Stimulated activated CD4-positive, alpha-beta T cell treated with anti-CD3 and anti-CD28 coated beads, Interleukin-12 subunit alpha, Interleukin-12 subunit beta, amount 100 ng/mL, for 48 hours (primary cell): ENCODE results near the gene RNF157.

Source experiments
- DNase-seq, 3 donors: peaks; one replicate each; pipeline ENCODE4 v3.0.0-alpha.2; 2020; ENCODE audit warnings: low read depth in 2 of 3, low spot score in 1 of 3

Gene RNF157

DNA sequence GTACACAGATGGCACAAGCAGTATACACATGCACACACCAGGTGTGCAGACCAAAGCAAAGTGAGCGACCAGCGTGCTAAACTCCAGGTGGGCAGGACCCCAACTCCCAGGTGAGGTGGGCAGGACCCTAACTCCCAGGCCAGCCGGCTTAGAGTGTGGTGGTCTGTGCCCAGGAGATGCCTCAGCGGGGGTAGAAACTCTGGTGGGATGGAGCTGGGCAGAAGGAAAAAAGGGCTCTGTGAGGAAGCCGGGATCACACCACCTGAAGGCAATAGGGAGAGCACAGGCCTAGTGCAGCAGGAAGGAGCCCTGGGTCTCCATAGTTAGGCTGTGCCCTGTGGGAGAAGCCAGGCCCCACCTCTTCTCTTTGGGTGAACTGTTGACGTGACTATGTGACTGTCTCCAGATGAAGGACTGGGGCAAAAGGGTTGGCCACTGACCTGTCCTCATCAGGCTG lies 97.7 kb downstream of the RNF157 start:
- no peak for DNase-seq

DNA sequence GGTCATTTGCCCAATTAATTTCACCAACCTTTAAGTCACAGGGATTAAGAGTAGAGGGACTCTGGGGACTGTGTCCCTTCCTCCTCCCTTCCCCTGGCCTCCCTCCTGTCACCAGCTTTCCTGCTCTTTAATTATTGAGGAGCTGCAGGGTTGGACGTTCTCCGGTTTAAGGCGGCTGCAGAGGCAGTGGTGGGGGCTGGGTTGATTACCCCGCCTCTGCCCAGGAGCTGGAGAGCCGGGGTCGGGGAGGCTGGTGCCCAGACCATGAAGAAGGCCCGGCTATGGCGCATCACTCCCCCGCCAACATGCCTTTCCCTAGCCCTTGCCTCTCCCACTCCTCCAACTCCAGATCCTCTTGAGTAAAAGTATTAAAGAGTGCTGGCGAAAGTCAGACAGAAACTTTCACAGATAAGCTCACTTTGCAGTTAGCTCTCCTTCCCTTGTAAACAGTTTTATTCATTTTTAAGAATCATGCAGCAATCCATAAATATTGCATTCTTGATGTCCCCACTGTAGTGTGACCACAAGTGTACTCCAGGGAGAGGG lies 98.2 kb downstream of the RNF157 start:
- no peak for DNase-seq

- DNase-seq = peak; percentile 85 to 94 (median 87)
Observed at GRCh38 chr17:76141212-76142038, 98.9 kb downstream of the RNF157 start, which contains the start of gene FOXJ1. FOXJ1 (minus strand) TSS chr17:76141245; CDS start chr17:76140395, 850 bp downstream.

GRCh38 chr17:76140661-76141211 lies 99.6 kb downstream of the RNF157 start:
- DNase-seq = no peak

DNA sequence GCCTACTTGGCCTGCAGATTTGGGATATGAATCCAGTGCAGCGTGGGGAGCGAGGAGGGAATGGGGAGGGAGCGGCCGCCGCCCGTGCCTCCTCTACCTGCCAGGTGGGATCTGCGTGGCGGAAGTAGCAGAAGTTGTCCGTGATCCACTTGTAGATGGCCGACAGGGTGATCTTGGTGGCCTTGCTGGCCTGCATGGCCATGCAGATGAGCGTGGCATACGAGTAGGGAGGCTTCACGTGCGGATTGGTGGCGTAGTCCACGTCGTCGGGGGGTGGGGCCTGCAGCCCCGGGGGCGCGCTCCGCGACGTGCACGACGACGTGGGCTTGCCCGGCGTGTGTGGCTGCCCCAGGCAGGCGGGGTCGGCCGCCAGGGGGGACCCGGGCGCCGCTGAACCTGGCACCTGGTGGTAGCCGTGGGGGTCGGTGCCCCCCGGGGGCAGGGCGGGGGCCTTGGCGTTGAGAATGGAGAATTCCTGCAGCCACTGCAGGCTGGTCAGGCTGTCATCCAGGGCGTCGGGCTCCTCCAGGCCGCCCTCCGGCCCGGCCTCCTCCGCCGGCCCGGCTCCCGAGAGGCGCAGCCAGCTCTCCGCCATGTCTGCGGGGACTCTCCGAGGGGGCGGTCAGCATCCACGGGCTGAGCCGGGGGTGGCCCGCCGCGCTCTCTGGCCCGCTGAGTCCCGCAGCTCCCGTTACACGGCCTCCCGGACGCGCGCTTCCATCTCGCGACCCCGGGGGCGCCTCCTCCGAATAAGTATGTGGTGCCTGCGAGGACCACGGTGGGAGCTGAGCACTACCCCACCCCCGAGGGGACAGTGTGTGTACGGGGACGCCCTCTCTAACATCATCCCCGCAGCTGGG lies 100.3 kb downstream of the RNF157 start:
- DNase-seq = no peak

DNA sequence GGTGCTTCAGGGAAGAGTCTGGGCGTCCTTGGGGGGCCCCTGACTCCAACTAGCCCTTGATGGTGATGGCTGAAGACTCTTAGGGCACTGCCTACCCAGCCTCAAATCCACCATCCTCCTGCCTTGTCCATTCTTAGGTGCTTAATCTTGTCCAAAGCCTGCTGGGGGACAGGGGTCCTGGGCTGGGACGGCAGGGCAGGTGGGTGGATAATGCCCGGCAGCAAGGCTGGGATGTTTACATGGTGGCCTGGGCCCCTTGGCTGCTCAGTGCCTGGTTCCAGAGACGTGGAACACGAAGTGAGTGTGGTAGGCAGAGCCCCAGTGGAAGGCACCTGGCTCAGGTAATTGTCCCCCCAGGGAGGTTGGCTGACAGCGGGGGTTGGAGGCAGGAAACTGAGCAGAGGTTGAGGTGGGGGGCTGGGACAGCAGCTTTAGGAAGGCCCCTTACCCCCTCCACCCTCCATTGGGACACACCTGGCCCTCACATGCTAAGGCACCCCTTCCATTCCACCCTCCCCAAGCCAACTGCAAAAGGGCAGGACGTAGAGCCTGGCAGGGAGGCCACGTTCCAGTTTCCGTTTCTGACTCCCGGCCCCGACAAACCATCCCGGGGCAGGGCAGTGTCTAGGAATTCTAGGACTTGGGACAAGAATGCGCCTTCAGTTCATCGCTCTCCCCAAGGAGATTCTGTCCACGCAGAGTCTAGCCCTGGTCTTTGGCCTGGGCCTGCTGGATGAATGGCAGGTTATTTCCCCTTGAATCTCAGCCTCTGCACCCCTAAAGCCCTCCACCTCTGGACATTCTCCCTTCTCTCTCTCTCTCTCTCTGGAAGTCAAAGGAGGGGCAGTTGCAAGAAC lies 101.2 kb downstream of the RNF157 start:
- DNase-seq = no peak

- no peak for DNase-seq
Observed at GRCh38 chr17:76138234-76138895, 101.9 kb downstream of the RNF157 start.

GRCh38 chr17:76137351-76138233 lies 102.7 kb downstream of the RNF157 start:
- DNase-seq = no peak

- DNase-seq = no peak
Observed at GRCh38 chr17:76137001-76137350, 103.3 kb downstream of the RNF157 start.

- DNase-seq = no peak
Observed at GRCh38 chr17:76136276-76137000, 103.9 kb downstream of the RNF157 start.

- DNase-seq = no peak
Observed at GRCh38 chr17:76135810-76136188, 104.5 kb downstream of the RNF157 start.

GRCh38 chr17:76134911-76135809 lies 105.1 kb downstream of the RNF157 start:
- DNase-seq = no peak

DNA sequence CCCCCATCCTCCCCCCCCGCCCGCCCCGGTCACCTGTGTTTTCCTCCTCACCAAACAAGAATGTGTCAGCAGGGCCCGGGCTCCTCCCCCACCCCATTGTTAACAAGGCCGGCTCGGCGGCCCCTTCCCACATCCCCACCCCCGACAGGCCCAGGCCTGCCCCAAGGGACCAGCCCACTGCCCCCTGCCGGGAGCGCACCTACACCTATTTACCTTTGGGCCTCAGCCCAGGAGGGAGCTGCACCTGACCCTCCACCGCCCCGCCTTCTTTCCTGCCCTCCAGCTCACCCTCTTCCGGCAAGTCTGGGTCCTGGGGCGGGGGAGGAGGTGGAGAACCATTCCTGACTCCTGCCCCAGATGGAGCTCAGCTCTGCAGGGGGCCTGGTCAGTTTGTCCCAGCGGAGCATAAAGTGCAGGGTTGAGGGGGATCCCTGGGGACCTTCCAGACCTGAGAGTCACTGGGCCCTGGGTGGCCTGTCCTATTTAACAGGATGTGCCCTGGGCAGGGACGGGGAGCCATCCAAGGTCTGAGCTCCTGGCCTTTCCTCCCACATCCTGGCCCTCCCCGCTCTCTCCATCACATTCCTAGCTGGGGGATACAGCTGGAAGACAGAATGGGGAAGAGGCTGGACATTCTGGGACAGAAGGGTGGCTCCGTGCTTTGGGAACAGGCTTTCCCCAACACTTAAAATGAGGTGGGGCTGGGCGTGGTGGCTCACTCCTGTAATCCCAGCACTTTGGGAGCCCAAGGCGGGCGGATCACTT lies 107.5 kb downstream of the RNF157 start:
- no peak for DNase-seq

GRCh38 chr17:76131692-76132573 lies 108.4 kb downstream of the RNF157 start:
- DNase-seq = no peak

DNA sequence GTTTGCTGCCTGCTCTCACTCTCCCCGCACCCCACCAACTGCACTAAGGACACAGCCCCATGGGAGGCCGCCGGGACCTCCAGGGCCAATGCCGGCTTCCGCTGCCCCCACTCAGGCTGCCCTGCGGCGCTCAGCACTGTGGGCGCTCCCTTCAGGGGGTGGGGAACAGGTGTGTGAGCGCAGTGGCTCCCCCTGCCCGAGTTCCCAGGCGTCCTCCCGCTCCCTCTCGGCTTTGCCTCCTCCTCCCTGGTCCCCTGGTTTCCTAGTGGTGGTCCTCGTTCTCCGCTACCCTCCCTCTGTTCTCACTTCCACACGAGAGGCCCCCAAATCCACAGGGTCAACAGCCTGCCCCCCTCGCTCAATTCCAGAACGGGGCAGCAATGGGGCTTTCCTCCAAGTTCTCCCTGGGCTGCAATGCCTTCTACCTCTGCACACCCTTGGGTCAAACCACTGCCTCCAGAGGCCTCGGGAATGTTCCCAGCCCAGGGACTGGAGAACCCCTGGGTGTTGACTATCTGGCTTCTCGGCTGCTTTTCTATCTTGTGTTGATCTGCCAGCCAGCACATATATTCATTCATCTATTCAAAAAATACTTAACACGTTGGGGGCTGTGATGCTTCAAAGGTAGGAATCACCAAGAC lies 109.1 kb downstream of the RNF157 start:
- no peak for DNase-seq
